ENCODE results near the gene NOM1. TPM values are rescaled to one million over a fixed set of nuclear protein-coding genes. Genes with fewer than 3 reads are reported as not detected.

NOM1 gene
- total RNA-seq, 1 donor from 2014 or later: 19.7 TPM

DNA sequence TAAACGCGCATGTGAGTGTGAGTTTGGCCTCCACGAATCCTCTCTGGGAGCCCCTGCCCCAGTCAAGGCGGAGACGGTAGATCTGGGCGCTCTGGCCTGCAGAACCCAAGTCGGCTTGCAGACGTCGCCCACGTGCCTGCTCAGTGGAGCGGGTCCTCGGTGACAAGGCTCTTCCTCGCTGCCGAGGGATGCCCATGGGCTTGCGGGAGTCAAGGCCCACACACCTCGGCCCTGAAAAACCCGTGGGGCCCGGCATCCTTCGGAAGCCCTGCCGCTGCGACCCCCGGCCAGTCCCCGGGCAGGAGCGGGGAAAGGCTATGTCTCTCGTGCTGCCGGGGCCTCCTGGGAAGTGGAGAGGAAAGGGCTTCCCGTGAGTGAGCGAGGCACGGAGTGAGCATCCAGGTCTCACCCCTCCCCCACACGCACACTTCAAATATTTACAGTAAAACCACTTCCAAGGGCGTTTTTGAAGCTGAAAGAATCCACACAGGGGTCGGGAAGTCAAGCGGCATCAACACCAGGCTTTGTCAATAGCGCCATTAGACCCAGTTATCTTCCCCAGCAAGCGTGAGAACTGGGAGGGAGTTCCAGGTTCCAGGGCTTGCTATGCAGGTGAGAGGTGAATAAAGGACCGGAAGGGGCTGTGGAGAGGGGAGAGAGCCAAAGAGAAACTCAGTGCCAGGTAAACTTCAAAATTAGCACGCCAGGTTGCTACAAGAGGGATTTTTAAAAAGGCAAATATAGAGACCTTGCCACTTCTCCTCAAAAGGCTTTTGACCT lies 62.0 kb downstream of the NOM1 start:
- H3K9ac ChIP-seq (ENCODE audit: low read length): no peak overlapping the region
- Mint-ChIP-seq H3K27me3 (ENCODE audit: low read depth, unreplicated experiment) (peaks cover 79% of the 10 kb centered on the region), H3K36me3 (ENCODE audit: low read depth, unreplicated experiment) (no peaks in the 10 kb centered on the region), H3K4me1 (ENCODE audit: low read depth, unreplicated experiment) (no peaks in the 10 kb centered on the region), H3K4me3 (ENCODE audit: unreplicated experiment) (no peak overlapping the region), H3K9me3 (ENCODE audit: unreplicated experiment) (peaks cover 7% of the 10 kb centered on the region), H3K27ac (ENCODE audit: unreplicated experiment) (peak overlapping the region; percentile 41)
- no peaks in the 10 kb centered on the region for H3K36me3 ChIP-seq (ENCODE audit: insufficient read depth, low read length)
- TF ChIP-seq EZH2 (IDR thresholded peaks at IDR 0.05; ENCODE audit: insufficient read depth, low read length): peak; percentile 78
- TF ChIP-seq, protein P1, sequence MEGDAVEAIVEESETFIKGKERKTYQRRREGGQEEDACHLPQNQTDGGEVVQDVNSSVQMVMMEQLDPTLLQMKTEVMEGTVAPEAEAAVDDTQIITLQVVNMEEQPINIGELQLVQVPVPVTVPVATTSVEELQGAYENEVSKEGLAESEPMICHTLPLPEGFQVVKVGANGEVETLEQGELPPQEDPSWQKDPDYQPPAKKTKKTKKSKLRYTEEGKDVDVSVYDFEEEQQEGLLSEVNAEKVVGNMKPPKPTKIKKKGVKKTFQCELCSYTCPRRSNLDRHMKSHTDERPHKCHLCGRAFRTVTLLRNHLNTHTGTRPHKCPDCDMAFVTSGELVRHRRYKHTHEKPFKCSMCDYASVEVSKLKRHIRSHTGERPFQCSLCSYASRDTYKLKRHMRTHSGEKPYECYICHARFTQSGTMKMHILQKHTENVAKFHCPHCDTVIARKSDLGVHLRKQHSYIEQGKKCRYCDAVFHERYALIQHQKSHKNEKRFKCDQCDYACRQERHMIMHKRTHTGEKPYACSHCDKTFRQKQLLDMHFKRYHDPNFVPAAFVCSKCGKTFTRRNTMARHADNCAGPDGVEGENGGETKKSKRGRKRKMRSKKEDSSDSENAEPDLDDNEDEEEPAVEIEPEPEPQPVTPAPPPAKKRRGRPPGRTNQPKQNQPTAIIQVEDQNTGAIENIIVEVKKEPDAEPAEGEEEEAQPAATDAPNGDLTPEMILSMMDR (IDR thresholded peaks at IDR 0.05; ENCODE audit: insufficient read depth, low read depth, low read length): no peak
- FAIRE-seq (no peak), DNase-seq (ENCODE audit: low read depth) (no peak)
- H3K9me3 ChIP-seq (ENCODE audit: insufficient read depth, low read depth, low read length): no peaks in the 10 kb centered on the region
- peak overlapping the region; percentile 68 for H3K4me2 ChIP-seq (ENCODE audit: low read length)
- no peak overlapping the region for H3K27ac ChIP-seq (ENCODE audit: low read depth, low read length)
- peaks cover 9% of the 10 kb centered on the region for H4K20me1 ChIP-seq (ENCODE audit: insufficient read depth, low read length)
- H3K4me3 ChIP-seq (ENCODE audit: insufficient read depth, low read depth, low read length): no peak overlapping the region
- no peak overlapping the region for H2AFZ ChIP-seq (ENCODE audit: low read depth, low read length)
- no peaks in the 10 kb centered on the region for H3K79me2 ChIP-seq (ENCODE audit: insufficient read depth, low read length)
- H3K27me3 ChIP-seq (ENCODE audit: insufficient read depth, low read length): peaks cover 90% of the 10 kb centered on the region
- no peaks in the 10 kb centered on the region for H3K4me1 ChIP-seq (ENCODE audit: insufficient read depth, low read length)

DNA sequence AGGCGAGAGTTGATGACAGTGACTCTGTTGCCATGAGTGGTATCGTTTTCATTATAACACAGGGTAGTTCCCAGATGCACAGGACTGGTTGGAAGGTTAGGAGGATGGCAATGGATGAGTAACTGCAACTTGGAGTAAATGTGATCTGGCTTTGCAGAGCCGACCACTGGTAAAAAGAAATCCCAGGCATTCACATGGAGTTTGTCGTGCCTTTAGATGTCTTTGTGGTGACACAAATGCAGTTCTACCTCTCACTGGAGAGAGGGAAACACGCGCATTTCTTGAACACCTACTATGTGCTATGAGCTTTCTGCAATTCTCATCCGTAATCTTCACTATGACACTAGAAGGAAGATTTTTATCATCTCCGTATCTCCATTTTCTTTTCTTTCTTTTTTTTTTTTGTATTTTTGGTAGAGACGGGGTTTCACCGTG lies 62.6 kb downstream of the NOM1 start:
- H3K4me1 Mint-ChIP-seq (ENCODE audit: low read depth, unreplicated experiment): no peaks in the 10 kb centered on the region
- Histone ChIP-seq H4K20me1 (ENCODE audit: insufficient read depth, low read length) (peaks cover 9% of the 10 kb centered on the region), H3K4me1 (ENCODE audit: insufficient read depth, low read length) (no peaks in the 10 kb centered on the region), H3K79me2 (ENCODE audit: insufficient read depth, low read length) (no peaks in the 10 kb centered on the region), H3K4me3 (ENCODE audit: insufficient read depth, low read depth, low read length) (no peak overlapping the region), H3K4me2 (ENCODE audit: low read length) (no peak overlapping the region), H2AFZ (ENCODE audit: low read depth, low read length) (no peak overlapping the region), H3K9me3 (ENCODE audit: insufficient read depth, low read depth, low read length) (no peaks in the 10 kb centered on the region), H3K9ac (ENCODE audit: low read length) (no peak overlapping the region), H3K27ac (ENCODE audit: low read depth, low read length) (no peak overlapping the region), H3K27me3 (ENCODE audit: insufficient read depth, low read length) (peaks cover 90% of the 10 kb centered on the region), H3K36me3 (ENCODE audit: insufficient read depth, low read length) (no peaks in the 10 kb centered on the region)
- H3K27me3 Mint-ChIP-seq (ENCODE audit: low read depth, unreplicated experiment): peaks cover 80% of the 10 kb centered on the region
- TF ChIP-seq EZH2 (IDR thresholded peaks at IDR 0.05; ENCODE audit: insufficient read depth, low read length): no peak
- TF ChIP-seq, protein P1 (IDR thresholded peaks at IDR 0.05; ENCODE audit: insufficient read depth, low read depth, low read length): no peak
- H3K4me3 Mint-ChIP-seq (ENCODE audit: unreplicated experiment): no peak overlapping the region
- FAIRE-seq (no peak), DNase-seq (ENCODE audit: low read depth) (no peak)
- H3K36me3 Mint-ChIP-seq (ENCODE audit: low read depth, unreplicated experiment): no peaks in the 10 kb centered on the region
- peaks cover 7% of the 10 kb centered on the region for H3K9me3 Mint-ChIP-seq (ENCODE audit: unreplicated experiment)
- no peak overlapping the region for H3K27ac Mint-ChIP-seq (ENCODE audit: unreplicated experiment)

DNA sequence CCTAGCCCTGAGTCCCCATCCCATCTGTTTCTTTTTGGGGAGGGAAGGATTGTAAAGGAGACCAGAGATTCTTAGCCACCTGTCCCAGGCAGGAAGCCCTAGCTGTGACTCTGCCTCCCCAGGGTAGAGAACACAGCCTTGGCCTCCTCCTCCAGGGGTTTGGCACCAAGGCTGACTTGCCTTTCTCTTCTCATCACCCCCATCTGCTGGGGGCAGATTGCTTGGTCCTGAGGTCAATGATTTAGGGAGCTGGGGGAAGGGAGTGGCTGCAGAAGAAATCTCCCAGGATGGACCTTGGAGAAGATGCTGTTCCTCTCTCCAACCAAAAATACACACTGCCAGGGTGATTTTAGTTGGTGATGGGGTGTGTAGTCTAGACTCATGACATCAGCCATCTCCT lies 63.6 kb downstream of the NOM1 start:
- peaks cover 76% of the 10 kb centered on the region for H3K27me3 Mint-ChIP-seq (ENCODE audit: low read depth, unreplicated experiment)

More for the DNA sequence above, 63.6 kb downstream of the NOM1 start:
- Mint-ChIP-seq H3K4me1 (ENCODE audit: low read depth, unreplicated experiment) (no peaks in the 10 kb centered on the region), H3K4me3 (ENCODE audit: unreplicated experiment) (no peak overlapping the region), H3K27ac (ENCODE audit: unreplicated experiment) (no peak overlapping the region), H3K36me3 (ENCODE audit: low read depth, unreplicated experiment) (no peaks in the 10 kb centered on the region), H3K9me3 (ENCODE audit: unreplicated experiment) (peaks cover 5% of the 10 kb centered on the region)
- no peaks in the 10 kb centered on the region for H3K36me3 ChIP-seq (ENCODE audit: insufficient read depth, low read length)
- no peak overlapping the region for H3K27ac ChIP-seq (ENCODE audit: low read depth, low read length)
- peaks cover 90% of the 10 kb centered on the region for H3K27me3 ChIP-seq (ENCODE audit: insufficient read depth, low read length)
- no peaks in the 10 kb centered on the region for H3K9me3 ChIP-seq (ENCODE audit: insufficient read depth, low read depth, low read length)
- no peaks in the 10 kb centered on the region for H3K4me1 ChIP-seq (ENCODE audit: insufficient read depth, low read length)
- FAIRE-seq (no peak), DNase-seq (ENCODE audit: low read depth) (no peak)
- no peak overlapping the region for H3K4me2 ChIP-seq (ENCODE audit: low read length)
- H3K9ac ChIP-seq (ENCODE audit: low read length): no peak overlapping the region
- H4K20me1 ChIP-seq (ENCODE audit: insufficient read depth, low read length): peaks cover under 1% of the 10 kb centered on the region
- no peak overlapping the region for H2AFZ ChIP-seq (ENCODE audit: low read depth, low read length)
- no peak overlapping the region for H3K4me3 ChIP-seq (ENCODE audit: insufficient read depth, low read depth, low read length)
- no peak for TF ChIP-seq EZH2 (IDR thresholded peaks at IDR 0.05; ENCODE audit: insufficient read depth, low read length)
- TF ChIP-seq, protein P1 (IDR thresholded peaks at IDR 0.05; ENCODE audit: insufficient read depth, low read depth, low read length): no peak
- H3K79me2 ChIP-seq (ENCODE audit: insufficient read depth, low read length): no peaks in the 10 kb centered on the region

All from astrocyte (in vitro differentiated cells and primary cell).